Caco-2 (cell line): ENCODE measurements around the gene SUPT6H. TPM values are rescaled to one million over a fixed set of nuclear protein-coding genes. Genes with fewer than 3 reads are reported as not detected.
"Not testable (repeated sequence)": the region's sequence is repeated elsewhere in the genome, so short reads cannot be mapped to it uniquely, and the experiment has no call there.

Experiments
- BruUV-seq: library from RNA; stranded (reverse); fragments of 400-500 nt; replicated peaks from 2 replicates; lab custom pipeline; 2021; lab: Mats Ljungman, UMichigan
- CTCF ChIA-PET: fragments of 300-600 bp; sonication (Branson Sonifier 250); formaldehyde crosslinking; loops from one replicate; lab custom pipeline; 2022; ENCODE audit warnings: antibody characterized with exemption; lab: Charles Lee
- POLR2A ChIA-PET: fragments of 300-600 bp; sonication (Branson Sonifier 250); formaldehyde crosslinking; loops from one replicate; lab custom pipeline; 2022; ENCODE audit warnings: antibody characterized with exemption; lab: Charles Lee
- DNase-seq, 2 experiments: peaks; one replicate each; pipeline versions ENCODE4 v3.0.0 to v3.0.0-alpha.2; 2020 to 2022
- H3K27me3 ChIP-seq: replicated peaks from 2 replicates; pipeline ENCODE4 v1.6.0; 2011; ENCODE audit warnings: low read length; ENCODE audit not compliant: control insufficient read depth, insufficient read depth
- H3K36me3 ChIP-seq: 2 replicates; pipeline ENCODE4 v1.5.1; 2011; ENCODE audit warnings: low read length; ENCODE audit not compliant: control insufficient read depth, insufficient read depth
- H3K4me1 ChIP-seq: fragments of 250-450 bp; sonication (Bioruptor Pico); 2 replicates; pipeline ENCODE4 v1.5.1; 2020; ENCODE audit warnings: mild to moderate bottlenecking
- H3K4me3 ChIP-seq: 2 replicates; pipeline ENCODE4 v1.5.1; 2011; ENCODE audit warnings: low read depth, mild to moderate bottlenecking, control low read depth, low read length
- H3K9me3 ChIP-seq: fragments of 250-450 bp; sonication (Bioruptor Pico); 2 replicates; pipeline ENCODE4 v1.5.1; 2020; ENCODE audit warnings: mild to moderate bottlenecking, moderate library complexity
- H3K27ac Mint-ChIP-seq: one replicate; pipeline ENCODE4 v1.8.0; 2022; ENCODE audit warnings: mixed read lengths; ENCODE audit not compliant: unreplicated experiment
- H3K27me3 Mint-ChIP-seq: one replicate; pipeline ENCODE4 v1.8.0; 2022; ENCODE audit warnings: mixed read lengths; ENCODE audit not compliant: insufficient read depth, unreplicated experiment
- H3K36me3 Mint-ChIP-seq: one replicate; pipeline ENCODE4 v1.8.0; 2022; ENCODE audit warnings: mild to moderate bottlenecking, mixed read lengths; ENCODE audit not compliant: insufficient read depth, unreplicated experiment
- H3K4me1 Mint-ChIP-seq: one replicate; pipeline ENCODE4 v1.8.0; 2022; ENCODE audit warnings: low read depth, mixed read lengths; ENCODE audit not compliant: unreplicated experiment
- H3K4me3 Mint-ChIP-seq: one replicate; pipeline ENCODE4 v1.8.0; 2022; ENCODE audit warnings: mild to moderate bottlenecking, moderate library complexity, mixed read lengths; ENCODE audit not compliant: unreplicated experiment
- H3K9me3 Mint-ChIP-seq: one replicate; pipeline ENCODE4 v1.8.0; 2022; ENCODE audit warnings: mixed read lengths; ENCODE audit not compliant: unreplicated experiment
- intact Hi-C: fragments of 100-400 bp; cut with micrococcal nuclease; formaldehyde crosslinking; loops from one replicate; pipeline ENCODE4 v1.10.0; 2022; ENCODE audit not compliant: unreplicated experiment
- total RNA-seq: library from RNA; stranded (reverse); gene quantifications from 2 replicates; pipeline ENCODE4 v1.2.3, GENCODE V29; 2022
- TF ChIP-seq, protein P1 (sequence below), 2 experiments: fragments of 200-600 bp in 1 of 2; IDR thresholded peaks; 1 replicate in 1 of 2; 2 replicates in 1 of 2; pipeline versions ENCODE4 v1.5.1 to v1.8.0; 2011 to 2022; ENCODE audit warnings: antibody characterized with exemption in 1 of 2, control low read depth in 1 of 2, inconsistent platforms in 1 of 2, low read depth in 1 of 2, low read length in 1 of 2, mild to moderate bottlenecking in 1 of 2, moderate library complexity in 1 of 2; ENCODE audit not compliant: insufficient read depth in 1 of 2, severe bottlenecking in 1 of 2, unreplicated experiment in 1 of 2

Gene SUPT6H
- total RNA-seq, 1 experiment from 2014 or later = 129 TPM

DNA sequence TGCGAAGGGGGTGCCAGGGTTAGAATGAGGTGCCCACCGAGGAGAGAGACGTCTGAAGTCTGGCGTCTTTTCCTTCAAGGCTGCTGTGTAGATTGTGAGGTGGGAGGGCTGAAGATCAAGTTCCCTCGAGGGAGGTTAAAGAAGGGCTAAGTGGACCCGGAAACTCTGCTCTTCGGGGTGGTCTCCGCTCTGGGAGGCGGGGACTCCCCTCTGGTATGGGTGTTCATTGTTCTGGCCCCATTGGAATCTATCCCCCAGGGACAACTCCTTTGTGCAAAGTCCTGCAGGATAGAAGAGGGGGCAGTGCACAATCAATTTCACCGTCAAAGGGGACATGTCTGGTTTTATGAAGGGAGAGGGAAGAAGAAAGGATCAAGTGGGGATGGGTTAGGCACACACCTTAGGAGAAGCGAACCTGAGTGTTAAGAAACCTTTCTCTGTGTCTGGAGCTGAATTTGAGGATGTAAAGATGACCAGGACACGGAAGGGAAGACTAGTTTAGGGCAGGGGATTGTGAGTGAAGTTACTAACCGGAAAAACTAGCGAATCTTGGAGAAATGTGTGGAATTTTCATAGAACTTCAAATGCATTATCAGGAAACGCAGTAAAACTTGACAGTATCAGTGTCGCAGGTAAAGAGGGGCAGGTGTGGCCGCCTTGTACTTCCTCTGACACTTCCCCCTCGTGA lies 56.5 kb downstream of the SUPT6H start:
- H3K4me1 ChIP-seq = peaks cover 24% of the 10 kb centered on the region
- no peaks in the 10 kb centered on the region for H3K27me3 ChIP-seq
- H3K4me1 Mint-ChIP-seq = peaks cover 22% of the 10 kb centered on the region
- POLR2A ChIA-PET = interaction anchor here (1.0 to 3.0 kb wide), 4 partner anchors 8 to 180 kb away, joined by 3 to 213 read pairs (median 20); partner anchors contain the start of gene PROCA1
- H3K4me3 ChIP-seq = no peak overlapping the region; the same call in 1 of the 2 replicates
- TF ChIP-seq, protein P1, sequence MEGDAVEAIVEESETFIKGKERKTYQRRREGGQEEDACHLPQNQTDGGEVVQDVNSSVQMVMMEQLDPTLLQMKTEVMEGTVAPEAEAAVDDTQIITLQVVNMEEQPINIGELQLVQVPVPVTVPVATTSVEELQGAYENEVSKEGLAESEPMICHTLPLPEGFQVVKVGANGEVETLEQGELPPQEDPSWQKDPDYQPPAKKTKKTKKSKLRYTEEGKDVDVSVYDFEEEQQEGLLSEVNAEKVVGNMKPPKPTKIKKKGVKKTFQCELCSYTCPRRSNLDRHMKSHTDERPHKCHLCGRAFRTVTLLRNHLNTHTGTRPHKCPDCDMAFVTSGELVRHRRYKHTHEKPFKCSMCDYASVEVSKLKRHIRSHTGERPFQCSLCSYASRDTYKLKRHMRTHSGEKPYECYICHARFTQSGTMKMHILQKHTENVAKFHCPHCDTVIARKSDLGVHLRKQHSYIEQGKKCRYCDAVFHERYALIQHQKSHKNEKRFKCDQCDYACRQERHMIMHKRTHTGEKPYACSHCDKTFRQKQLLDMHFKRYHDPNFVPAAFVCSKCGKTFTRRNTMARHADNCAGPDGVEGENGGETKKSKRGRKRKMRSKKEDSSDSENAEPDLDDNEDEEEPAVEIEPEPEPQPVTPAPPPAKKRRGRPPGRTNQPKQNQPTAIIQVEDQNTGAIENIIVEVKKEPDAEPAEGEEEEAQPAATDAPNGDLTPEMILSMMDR (IDR thresholded peaks at IDR 0.05; ENCODE audit: insufficient read depth in 1 of 2, low read depth in 1 of 2, low read length in 1 of 2, severe bottlenecking in 1 of 2, unreplicated experiment in 1 of 2) = no peak
- H3K9me3 ChIP-seq = no peaks in the 10 kb centered on the region
- no peak for DNase-seq
- peak overlapping the region; percentile 98 for H3K27ac Mint-ChIP-seq
- peaks cover 12% of the 10 kb centered on the region for H3K36me3 ChIP-seq
- H3K27me3 Mint-ChIP-seq = no peaks in the 10 kb centered on the region
- BruUV-seq = no TSS peak
- intact Hi-C loops = loop anchor here (1.0 to 2.0 kb wide), 3 partner anchors 7 to 74 kb away; partner anchors contain the start of genes BLTP2 and PROCA1
- H3K36me3 Mint-ChIP-seq = peaks cover 44% of the 10 kb centered on the region
- CTCF ChIA-PET = interaction anchor here (1.5 kb wide), 1 partner anchor 8 kb away, joined by 22 read pairs; the partner anchor contains the start of gene PROCA1
- H3K4me3 Mint-ChIP-seq = peak overlapping the region; percentile 94
- H3K9me3 Mint-ChIP-seq = no peaks in the 10 kb centered on the region

DNA sequence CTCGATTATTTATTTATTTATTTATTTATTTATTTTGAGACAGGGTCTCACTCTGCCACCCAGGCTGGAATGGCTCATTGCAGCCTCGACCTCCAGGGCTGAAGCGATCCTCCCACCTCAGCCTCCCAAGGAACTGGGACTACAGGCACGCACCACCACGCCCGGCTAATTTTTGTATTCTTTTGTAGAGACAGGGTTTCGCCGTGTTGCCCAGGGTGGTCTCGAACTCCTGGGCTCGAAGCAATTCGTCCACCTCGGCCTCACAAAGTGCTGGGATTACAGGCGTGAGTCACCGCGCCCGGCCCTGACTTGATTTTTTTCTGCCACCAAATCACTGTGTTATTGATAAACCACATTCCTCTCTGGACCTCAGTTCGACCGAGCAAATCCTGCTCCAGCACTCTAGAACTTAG lies 57.0 kb downstream of the SUPT6H start:
- TF ChIP-seq, protein P1 (IDR thresholded peaks at IDR 0.05; ENCODE audit: insufficient read depth in 1 of 2, low read depth in 1 of 2, low read length in 1 of 2, severe bottlenecking in 1 of 2, unreplicated experiment in 1 of 2) = no peak
- ChIA-PET POLR2A (interaction anchor here (0.6 to 3.0 kb wide), 24 partner anchors 9 to 383 kb away, joined by 3 to 213 read pairs (median 6); partner anchors contain the start of genes BLTP2, IFT20, NEK8 and PHF12), CTCF (interaction anchor here (0.5 to 1.6 kb wide), 14 partner anchors 8 to 233 kb away, joined by 3 to 23 read pairs (median 5); partner anchors contain the start of genes ALDOC, BLTP2, NEK8 and PROCA1)
- intact Hi-C loops = loop anchor here (1.0 to 2.0 kb wide), 3 partner anchors 8 to 74 kb away; partner anchors contain the start of genes BLTP2 and PROCA1
- Histone ChIP-seq H3K27me3 (no peaks in the 10 kb centered on the region), H3K36me3 (peaks cover 13% of the 10 kb centered on the region), H3K4me1 (peaks cover 24% of the 10 kb centered on the region), H3K9me3 (no peaks in the 10 kb centered on the region), H3K4me3 (peak overlapping the region; percentile 67)
- peak overlapping the region; percentile 94 for H3K4me3 Mint-ChIP-seq
- no peak for DNase-seq
- H3K27ac Mint-ChIP-seq = peak overlapping the region; percentile 98
- H3K36me3 Mint-ChIP-seq = peaks cover 50% of the 10 kb centered on the region
- BruUV-seq = no TSS peak
- H3K27me3 Mint-ChIP-seq = no peaks in the 10 kb centered on the region
- H3K9me3 Mint-ChIP-seq = no peaks in the 10 kb centered on the region
- H3K4me1 Mint-ChIP-seq = peaks cover 27% of the 10 kb centered on the region

DNA sequence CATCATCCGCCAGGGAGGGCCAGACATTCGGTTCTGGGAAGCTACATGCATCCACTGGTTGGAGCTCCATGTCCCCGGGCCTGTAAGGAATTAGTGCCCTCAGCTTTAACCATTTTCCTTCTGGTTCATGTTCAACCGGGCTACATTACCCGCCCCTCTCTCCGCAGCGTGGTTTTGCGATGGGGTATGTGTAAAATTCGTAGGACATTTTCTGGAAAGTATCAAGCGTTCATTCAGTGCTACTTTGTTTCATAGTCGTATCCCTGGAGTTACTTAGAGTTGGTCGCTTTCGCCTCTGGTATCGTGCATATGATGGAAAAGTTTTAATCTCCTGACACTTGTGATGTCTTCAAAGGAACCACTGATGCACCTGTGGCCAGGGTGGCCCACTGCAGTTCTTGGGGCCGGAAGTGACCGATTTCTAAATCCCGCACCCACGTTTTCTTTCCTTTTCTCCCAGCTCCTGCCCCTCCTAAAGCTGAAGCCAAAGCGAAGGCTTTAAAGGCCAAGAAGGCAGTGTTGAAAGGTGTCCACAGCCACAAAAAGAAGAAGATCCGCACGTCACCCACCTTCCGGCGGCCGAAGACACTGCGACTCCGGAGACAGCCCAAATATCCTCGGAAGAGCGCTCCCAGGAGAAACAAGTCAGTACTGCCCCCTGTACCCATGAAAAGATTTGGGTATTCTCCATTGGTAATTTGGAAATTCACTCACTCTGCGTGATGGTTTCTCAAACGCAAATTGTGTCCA lies 58.4 kb downstream of the SUPT6H start:
- peak overlapping the region; percentile 94 for H3K4me3 Mint-ChIP-seq
- TSS peak; percentile 78 for BruUV-seq
- peak overlapping the region; percentile 98 for H3K27ac Mint-ChIP-seq
- ChIA-PET POLR2A (interaction anchor here (0.7 to 3.0 kb wide), 10 partner anchors 7 to 229 kb away, joined by 3 to 213 read pairs (median 16); partner anchors contain the start of genes BLTP2, PROCA1, SDF2 and SUPT6H), CTCF (interaction anchor here (0.9 to 1.6 kb wide), 9 partner anchors 8 to 76 kb away, joined by 3 to 23 read pairs (median 6); partner anchors contain the start of genes BLTP2, NEK8, PROCA1 and SDF2)
- peaks cover 40% of the 10 kb centered on the region for H3K4me1 Mint-ChIP-seq
- intact Hi-C loops = no loop called here
- Histone ChIP-seq H3K27me3 (no peaks in the 10 kb centered on the region), H3K9me3 (no peaks in the 10 kb centered on the region), H3K4me1 (peaks cover 31% of the 10 kb centered on the region), H3K4me3 (peak overlapping the region; percentile 67), H3K36me3 (peaks cover 13% of the 10 kb centered on the region)
- H3K9me3 Mint-ChIP-seq = no peaks in the 10 kb centered on the region
- no peak for DNase-seq
- TF ChIP-seq, protein P1 (IDR thresholded peaks at IDR 0.05; ENCODE audit: insufficient read depth in 1 of 2, low read depth in 1 of 2, low read length in 1 of 2, severe bottlenecking in 1 of 2, unreplicated experiment in 1 of 2) = no peak
- no peaks in the 10 kb centered on the region for H3K27me3 Mint-ChIP-seq
- H3K36me3 Mint-ChIP-seq = peaks cover 64% of the 10 kb centered on the region

DNA sequence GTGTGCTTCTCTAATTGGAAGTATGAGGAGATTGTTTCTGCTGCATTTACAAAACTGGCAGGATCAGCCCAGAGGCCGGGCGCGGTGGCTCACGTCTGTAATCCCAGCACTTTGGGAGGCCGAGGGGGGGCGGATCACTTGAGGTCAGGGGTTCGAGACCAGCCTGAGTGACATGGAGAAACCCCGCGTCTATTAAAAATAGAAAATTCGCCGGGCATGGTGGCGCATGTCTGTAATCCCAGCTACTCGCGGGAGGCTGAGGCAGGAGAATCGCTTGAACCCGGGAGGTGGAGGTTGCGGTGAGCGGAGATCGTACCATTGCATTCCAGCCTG lies 59.0 kb downstream of the SUPT6H start:
- intact Hi-C loops, H3K27me3 ChIP-seq, H3K27me3 Mint-ChIP-seq, CTCF ChIA-PET, H3K9me3 ChIP-seq, BruUV-seq, H3K9me3 Mint-ChIP-seq, DNase-seq: not testable (repeated sequence)
- Histone ChIP-seq H3K4me1 (peaks cover 31% of the 10 kb centered on the region), H3K36me3 (peaks cover 13% of the 10 kb centered on the region), H3K4me3 (peak overlapping the region; percentile 67)
- POLR2A ChIA-PET = interaction anchor here (2.7 to 3.0 kb wide), 2 partner anchors 11 to 59 kb away, joined by 27 to 213 read pairs; partner anchors contain the start of genes PROCA1, SDF2 and SUPT6H
- peaks cover 42% of the 10 kb centered on the region for H3K4me1 Mint-ChIP-seq
- H3K27ac Mint-ChIP-seq = peak overlapping the region; percentile 98
- H3K4me3 Mint-ChIP-seq = peak overlapping the region; percentile 94
- H3K36me3 Mint-ChIP-seq = peaks cover 69% of the 10 kb centered on the region
